ENCODE measurements around the gene OR6K6. TPM values are rescaled to one million over a fixed set of nuclear protein-coding genes. Genes with fewer than 3 reads are reported as not detected.

OR6K6 gene, protein sequence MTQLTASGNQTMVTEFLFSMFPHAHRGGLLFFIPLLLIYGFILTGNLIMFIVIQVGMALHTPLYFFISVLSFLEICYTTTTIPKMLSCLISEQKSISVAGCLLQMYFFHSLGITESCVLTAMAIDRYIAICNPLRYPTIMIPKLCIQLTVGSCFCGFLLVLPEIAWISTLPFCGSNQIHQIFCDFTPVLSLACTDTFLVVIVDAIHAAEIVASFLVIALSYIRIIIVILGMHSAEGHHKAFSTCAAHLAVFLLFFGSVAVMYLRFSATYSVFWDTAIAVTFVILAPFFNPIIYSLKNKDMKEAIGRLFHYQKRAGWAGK
- not detected in 2 replicates for total RNA-seq

DNA sequence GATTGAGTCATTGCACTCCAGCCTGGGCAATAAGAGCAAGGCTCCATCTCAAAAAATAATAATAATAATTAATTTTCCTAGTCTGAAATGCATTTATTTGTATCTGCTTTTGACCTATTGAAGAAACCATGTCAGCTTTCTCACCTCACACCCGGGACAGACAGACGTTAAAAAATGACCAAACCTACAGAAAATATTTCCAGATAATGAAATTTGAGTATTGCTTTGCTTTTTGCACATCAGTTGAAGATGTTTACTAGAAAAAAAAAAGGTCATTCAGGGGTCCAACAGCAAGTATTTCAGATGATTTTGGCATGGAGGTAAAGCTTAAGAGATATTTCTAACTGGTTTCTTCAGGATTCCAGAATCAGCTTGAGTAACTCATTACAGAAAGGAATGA, at the start of gene OR6K6:
Gene OR6K6 (plus strand): TSS at position 301 of the 400 bp plus-strand sequence. CDS start 168 bp downstream, outside the sequence.

DNA sequence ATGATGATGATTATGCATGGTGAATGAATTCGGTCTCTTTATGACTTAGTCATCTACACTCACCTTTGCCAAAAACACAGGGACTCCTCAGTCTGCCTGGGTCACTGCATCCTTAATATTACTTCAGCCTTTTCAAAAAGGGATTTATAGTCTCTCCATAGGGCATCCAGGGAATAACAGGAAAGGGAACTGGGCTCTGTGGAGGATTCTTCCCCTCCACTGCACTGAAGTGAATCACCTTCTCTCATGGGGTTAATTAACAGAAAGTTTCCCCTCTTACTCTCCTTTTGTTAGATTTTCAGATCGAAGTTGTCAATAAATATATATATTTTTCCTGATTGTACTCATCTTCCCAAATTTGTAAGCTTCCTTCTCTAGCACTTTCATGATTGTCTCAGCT, 33.9 kb upstream of the OR6K6 start, which contains the start of gene OR6K3:
Gene OR6K3 (minus strand): TSS at position 101 of the 400 bp plus-strand sequence. CDS start 2,605 bp downstream, outside the sequence.

DNA sequence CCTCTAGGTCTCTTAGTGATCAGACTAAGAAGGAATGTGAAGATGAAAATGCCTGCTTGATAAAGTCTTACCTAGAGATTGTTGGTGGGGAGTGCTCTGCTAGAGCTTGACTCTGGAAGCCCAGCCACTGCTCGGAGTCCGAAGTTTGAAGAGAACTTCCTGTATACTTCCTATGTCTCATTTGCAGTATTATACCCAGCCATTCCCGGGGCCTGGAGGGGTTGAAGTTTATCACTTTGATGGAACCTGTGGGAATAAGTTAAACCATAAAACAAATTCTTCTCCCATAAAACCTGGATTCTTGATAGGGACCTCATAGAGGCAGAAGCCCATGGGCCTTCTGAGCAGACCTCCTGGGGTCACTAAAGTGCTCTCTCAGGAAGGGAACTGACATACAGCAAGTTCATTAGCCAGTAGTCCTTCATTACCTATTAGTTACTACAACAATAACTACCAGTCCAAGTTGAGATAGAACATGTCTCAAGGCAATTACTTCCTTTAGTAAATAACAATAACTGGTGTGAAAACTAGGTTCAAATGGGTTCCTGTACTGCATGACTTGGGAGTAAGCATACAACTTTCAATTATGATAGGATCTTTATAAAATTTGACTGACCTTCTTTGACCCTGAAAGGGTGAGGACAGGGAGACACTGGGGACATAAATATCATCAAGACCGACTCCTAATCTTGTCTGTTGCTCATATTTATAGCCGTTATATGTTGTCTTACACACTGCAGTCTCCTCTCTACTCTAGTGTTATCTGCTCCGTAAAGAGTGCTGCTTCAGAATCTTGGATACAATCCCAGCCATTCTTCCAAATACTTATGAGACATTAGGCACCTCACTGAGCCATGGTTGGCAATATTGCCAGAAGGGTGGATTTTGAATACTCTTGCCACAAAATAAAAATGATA, 17.7 kb downstream of the OR6K6 start, which contains the start of gene OR6N1:
Gene OR6N1 (minus strand): TSS at position 246 of the 917 bp plus-strand sequence. CDS start 5,513 bp downstream, outside the sequence.

DNA sequence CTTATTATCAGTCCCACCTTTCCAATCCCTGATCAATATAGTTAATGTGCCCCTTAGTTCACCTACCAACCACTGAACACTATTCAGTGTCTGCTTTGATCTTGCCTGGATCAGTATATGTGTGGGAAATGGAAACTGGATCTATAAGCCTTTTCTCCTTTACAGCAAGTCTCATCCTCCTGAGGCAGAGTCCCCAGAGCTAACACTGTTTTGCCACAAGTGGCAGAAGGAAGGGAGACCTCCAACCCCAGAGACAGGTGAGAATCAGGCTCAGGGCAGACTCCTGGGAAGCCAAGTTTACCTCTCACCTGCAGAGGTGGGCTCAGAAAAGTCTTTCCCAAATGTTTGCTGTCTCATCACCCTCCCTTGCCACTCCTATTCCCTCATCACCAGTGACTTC, 26.6 kb downstream of the OR6K6 start, which contains the start of gene OR6N2:
Gene OR6N2 (minus strand): TSS at position 101 of the 400 bp plus-strand sequence. CDS start 3,569 bp downstream, outside the sequence.

Other genes starting within 250 kb of the OR6K6 start
- gene OR6Y1, start 200.3 kb upstream of the OR6K6 start, total RNA-seq = not detected in 2 replicates
- gene OR6P1, start 184.1 kb upstream of the OR6K6 start, total RNA-seq = not detected in 2 replicates
- not detected in 2 replicates for gene OR10X1, start 174.8 kb upstream of the OR6K6 start, total RNA-seq
- not detected in 2 replicates for gene OR10Z1, start 149.5 kb upstream of the OR6K6 start, total RNA-seq
- gene SPTA1, start 68.0 kb upstream of the OR6K6 start, total RNA-seq = under 0.01 and 0.90 TPM in 2 replicates
- gene OR6K2, start 54.1 kb upstream of the OR6K6 start, total RNA-seq = not detected in 2 replicates
- not detected in 2 replicates for gene OR6K3, start 34.0 kb upstream of the OR6K6 start, total RNA-seq
- gene OR6N1, start 17.5 kb downstream of the OR6K6 start, total RNA-seq = not detected in 2 replicates
- not detected in 2 replicates for gene OR6N2, start 26.5 kb downstream of the OR6K6 start, total RNA-seq
- gene MNDA, start 76.6 kb downstream of the OR6K6 start, total RNA-seq = not detected in 2 replicates
- gene PYHIN1, start 176.8 kb downstream of the OR6K6 start, total RNA-seq = not detected in 2 replicates